ENCODE measurements around the gene NPAS3. TPM values are rescaled to one million over a fixed set of nuclear protein-coding genes. Genes with fewer than 3 reads are reported as not detected.
"Not testable (repeated sequence)": the region's sequence is repeated elsewhere in the genome, so short reads cannot be mapped to it uniquely, and the experiment has no call there.

The NPAS3 gene
- total RNA-seq, 1 donor from 2014 or later, result 0.07 TPM

GRCh38 chr14:33068626-33069025 is 129.9 kb downstream of the NPAS3 start:
- DNase-seq (ENCODE audit: low read depth, low spot score), result no peak

GRCh38 chr14:33070475-33070874 is 131.8 kb downstream of the NPAS3 start:
- no peak for DNase-seq (ENCODE audit: low read depth, low spot score)

GRCh38 chr14:33073023-33073422 is 134.3 kb downstream of the NPAS3 start:
- DNase-seq (ENCODE audit: low read depth, low spot score), result no peak

- no peak for DNase-seq (ENCODE audit: low read depth, low spot score)
Measured at GRCh38 chr14:33081259-33081658, 142.6 kb downstream of the NPAS3 start.

GRCh38 chr14:33085799-33086198 is 147.1 kb downstream of the NPAS3 start:
- DNase-seq (ENCODE audit: low read depth, low spot score), result no peak

GRCh38 chr14:33088274-33088673 is 149.6 kb downstream of the NPAS3 start:
- not testable (repeated sequence) for DNase-seq (ENCODE audit: low read depth, low spot score)

GRCh38 chr14:33098016-33098415 is 159.3 kb downstream of the NPAS3 start:
- DNase-seq (ENCODE audit: low read depth, low spot score), result no peak

- DNase-seq (ENCODE audit: low read depth, low spot score), result no peak
Measured at GRCh38 chr14:33103489-33103888, 164.8 kb downstream of the NPAS3 start.

- no peak for DNase-seq (ENCODE audit: low read depth, low spot score)
Measured at GRCh38 chr14:33103966-33104365, 165.3 kb downstream of the NPAS3 start.

- DNase-seq (ENCODE audit: low read depth, low spot score), result no peak
Measured at GRCh38 chr14:33110737-33111443, 172.2 kb downstream of the NPAS3 start.

- DNase-seq (ENCODE audit: low read depth, low spot score), result no peak
Measured at GRCh38 chr14:33114331-33114730, 175.7 kb downstream of the NPAS3 start.

- no peak for DNase-seq (ENCODE audit: low read depth, low spot score)
Measured at GRCh38 chr14:33118668-33119067, 180.0 kb downstream of the NPAS3 start.

GRCh38 chr14:33120341-33120740 is 181.7 kb downstream of the NPAS3 start:
- no peak for DNase-seq (ENCODE audit: low read depth, low spot score)

- DNase-seq (ENCODE audit: low read depth, low spot score), result no peak
Measured at GRCh38 chr14:33120966-33121365, 182.3 kb downstream of the NPAS3 start.

GRCh38 chr14:33123281-33123680 is 184.6 kb downstream of the NPAS3 start:
- DNase-seq (ENCODE audit: low read depth, low spot score), result no peak

GRCh38 chr14:33126433-33126832 is 187.8 kb downstream of the NPAS3 start:
- DNase-seq (ENCODE audit: low read depth, low spot score), result no peak

GRCh38 chr14:33127531-33127930 is 188.9 kb downstream of the NPAS3 start:
- peak; percentile 11 for DNase-seq (ENCODE audit: low read depth, low spot score)

- DNase-seq (ENCODE audit: low read depth, low spot score), result no peak
Measured at GRCh38 chr14:33131801-33132200, 193.1 kb downstream of the NPAS3 start.

- DNase-seq (ENCODE audit: low read depth, low spot score), result no peak
Measured at GRCh38 chr14:33134162-33134561, 195.5 kb downstream of the NPAS3 start.

GRCh38 chr14:33134975-33135374 is 196.3 kb downstream of the NPAS3 start:
- DNase-seq (ENCODE audit: low read depth, low spot score), result no peak

GRCh38 chr14:33150666-33151428 is 212.2 kb downstream of the NPAS3 start:
- DNase-seq (ENCODE audit: low read depth, low spot score), result no peak

- no peak for DNase-seq (ENCODE audit: low read depth, low spot score)
Measured at GRCh38 chr14:33163109-33163508, 224.4 kb downstream of the NPAS3 start.

- no peak for DNase-seq (ENCODE audit: low read depth, low spot score)
Measured at GRCh38 chr14:33163600-33163999, 224.9 kb downstream of the NPAS3 start.
